HepG2 (cell line): ENCODE measurements around the gene LZTFL1.

Source experiments
- ATF5 ChIP-seq: sonication (generic); formaldehyde crosslinking; IDR thresholded peaks from 2 replicates; pipeline ENCODE4 v1.4.0; 2020; ENCODE audit warnings: mild to moderate bottlenecking, low read depth, missing genetic modification reagents
- CERS6 ChIP-seq: sonication (generic); formaldehyde crosslinking; IDR thresholded peaks from 2 replicates; pipeline ENCODE4 v1.5.0; 2020; ENCODE audit warnings: missing genetic modification reagents
- CHD2 ChIP-seq: IDR thresholded peaks from 2 replicates; pipeline ENCODE4 v1.6.1; 2011; ENCODE audit warnings: low read depth, low read length, improper control_type of control experiment
- CTCF ChIP-seq: sonication (generic); formaldehyde crosslinking; IDR thresholded peaks from 2 replicates; pipeline ENCODE4 v1.5.0; 2020; ENCODE audit warnings: mild to moderate bottlenecking, missing genetic modification reagents, moderate library complexity
- FOXM1 ChIP-seq: sonication (generic); formaldehyde crosslinking; IDR thresholded peaks from 2 replicates; pipeline ENCODE4 v1.5.0; 2020; ENCODE audit warnings: missing genetic modification reagents
- MAX ChIP-seq: IDR thresholded peaks from 2 replicates; pipeline ENCODE4 v1.6.1; 2012; ENCODE audit warnings: inconsistent platforms
- MAZ ChIP-seq, 2 experiments: sonication (generic) in 1 of 2; formaldehyde crosslinking in 1 of 2; IDR thresholded peaks; 2 replicates each; pipeline versions ENCODE4 v1.5.0 to v1.6.1; 2012 to 2020; ENCODE audit warnings: low read depth in 2 of 2, mild to moderate bottlenecking in 2 of 2, borderline replicate concordance in 1 of 2, improper control_type of control experiment in 1 of 2, low read length in 1 of 2, missing genetic modification reagents in 1 of 2, moderate library complexity in 1 of 2
- POLR2A ChIP-seq, 2 experiments: IDR thresholded peaks; 2 replicates each; pipeline ENCODE4 v1.6.1; 2011; ENCODE audit warnings: low read depth in 2 of 2, low read length in 2 of 2, mild to moderate bottlenecking in 1 of 2, moderate library complexity in 1 of 2; ENCODE audit not compliant: insufficient read depth in 1 of 2
- POLR2AphosphoS5 ChIP-seq: IDR thresholded peaks from 2 replicates; pipeline ENCODE4 v1.6.1; 2012; ENCODE audit warnings: low read depth, low read length
- RFX1 ChIP-seq: fragments of 450-650 bp; IDR thresholded peaks from 2 replicates; pipeline ENCODE4 v1.6.1; 2017
- SMAD1 ChIP-seq: sonication (generic); formaldehyde crosslinking; IDR thresholded peaks from 2 replicates; pipeline ENCODE4 v1.4.0; 2020; ENCODE audit warnings: missing genetic modification reagents, low read depth, mild to moderate bottlenecking, borderline replicate concordance
- SP2 ChIP-seq: sonication (generic); formaldehyde crosslinking; IDR thresholded peaks from 2 replicates; pipeline ENCODE4 v1.5.1; 2020; ENCODE audit warnings: mild to moderate bottlenecking, missing genetic modification reagents
- STAT6 ChIP-seq: sonication (generic); formaldehyde crosslinking; IDR thresholded peaks from 2 replicates; pipeline ENCODE4 v1.4.0; 2020; ENCODE audit warnings: missing genetic modification reagents, mild to moderate bottlenecking, borderline replicate concordance
- ZNF260 ChIP-seq: sonication (generic); formaldehyde crosslinking; IDR thresholded peaks from 2 replicates; pipeline ENCODE4 v1.4.0; 2020; ENCODE audit warnings: missing genetic modification reagents, low read depth, mild to moderate bottlenecking, borderline replicate concordance

GRCh38 chr3:45800611-45801010 lies 41.3 kb downstream of the LZTFL1 start:
- no peak for TF ChIP-seq CERS6
- no peak for TF ChIP-seq ATF5 (CRISPR knock-in tag)
- TF ChIP-seq POLR2AphosphoS5, result no peak
- no peak for TF ChIP-seq CHD2
- no peak for TF ChIP-seq POLR2A (IDR thresholded peaks at IDR 0.05; ENCODE audit: insufficient read depth in 1 of 2, low read depth in 2 of 2, low read length in 2 of 2)
- TF ChIP-seq SMAD1, result no peak
- no peak for TF ChIP-seq MAZ (IDR thresholded peaks at IDR 0.05; ENCODE audit: borderline replicate concordance, low read depth, low read length)
- no peak for TF ChIP-seq MAZ (CRISPR knock-in tag; IDR thresholded peaks at IDR 0.05; ENCODE audit: low read depth)
- TF ChIP-seq FOXM1 (CRISPR knock-in tag), result no peak
- no peak for TF ChIP-seq CTCF
- TF ChIP-seq MAX, result no peak
- no peak for TF ChIP-seq SP2 (CRISPR knock-in tag)
- no peak for TF ChIP-seq RFX1
- TF ChIP-seq ZNF260 (CRISPR knock-in tag), result no peak
- TF ChIP-seq STAT6 (CRISPR knock-in tag), result no peak
